ENCODE data around the gene KIAA0408. TPM values are rescaled to one million over a fixed set of nuclear protein-coding genes. Genes with fewer than 3 reads are reported as not detected.

KIAA0408 gene
- total RNA-seq, 6 experiments from 2014 or later = 0.06 to 0.33 (median 0.16) TPM; not detected in 2

GRCh38 chr6:127463056-127463455 lies 3.9 kb upstream of the KIAA0408 start:
- ATAC-seq = peak in 1 of 4 donors; percentile 9
- H3K4me1 ChIP-seq = peaks cover 0 to 11% (median 4%) of the 10 kb centered on the region in 4 donors
- WGBS (ENCODE audit: insufficient coverage, low coverage, low lambda C conversion rate, missing lambda C conversion rate) = 60% methylated on average over 5 of the region's 5 CpGs

GRCh38 chr6:127462376-127462775 lies 3.2 kb upstream of the KIAA0408 start:
- Histone ChIP-seq H3K4me3 (no peak overlapping the region), H3K27ac (no peak overlapping the region), H3K9me3 (no peaks in the 10 kb centered on the region), H3K4me1 (peaks cover 0 to 16% (median 4%) of the 10 kb centered on the region in 4 donors), H3K27me3 (no peaks in the 10 kb centered on the region), H3K36me3 (no peaks in the 10 kb centered on the region)
- DNase-seq (no peak), ATAC-seq (no peak)
- intact Hi-C loops (cut with DNase I) = loop anchor here in 1 of 2 donors (5.0 kb wide), 1 partner anchor 80 kb away; no protein-coding TSS in a partner anchor
- TF ChIP-seq CTCF (IDR thresholded peaks at IDR 0.05) = no peak
- TF ChIP-seq POLR2A (IDR thresholded peaks at IDR 0.05) = no peak
- 80% methylated on average over 2 of the region's 2 CpGs for WGBS (ENCODE audit: insufficient coverage, low coverage, low lambda C conversion rate, missing lambda C conversion rate)

More at GRCh38 chr6:127463056-127463455, 3.9 kb upstream of the KIAA0408 start:
- TF ChIP-seq POLR2A (IDR thresholded peaks at IDR 0.05) (no peak), CTCF (IDR thresholded peaks at IDR 0.05) (no peak)
- no peak overlapping the region for H3K27ac ChIP-seq
- no peak for DNase-seq
- no peak overlapping the region for H3K4me3 ChIP-seq
- no peaks in the 10 kb centered on the region for H3K36me3 ChIP-seq
- no peaks in the 10 kb centered on the region for H3K9me3 ChIP-seq
- intact Hi-C loops (cut with DNase I) = loop anchor here in 1 of 2 donors (5.0 kb wide), 1 partner anchor 79 kb away; no protein-coding TSS in a partner anchor
- no peaks in the 10 kb centered on the region for H3K27me3 ChIP-seq

GRCh38 chr6:127460465-127460864 lies 1.3 kb upstream of the KIAA0408 start:
- Histone ChIP-seq H3K27me3 (no peaks in the 10 kb centered on the region), H3K27ac (no peak overlapping the region), H3K4me1 (peaks cover 0 to 19% (median 4%) of the 10 kb centered on the region in 4 donors), H3K36me3 (no peaks in the 10 kb centered on the region), H3K4me3 (no peak overlapping the region), H3K9me3 (no peaks in the 10 kb centered on the region)
- intact Hi-C loops (cut with DNase I) = loop anchor here in 1 of 2 donors (5.0 kb wide), 1 partner anchor 82 kb away; no protein-coding TSS in a partner anchor
- WGBS (ENCODE audit: insufficient coverage, low coverage, low lambda C conversion rate, missing lambda C conversion rate) = 67% methylated on average over 1 of the region's 1 CpG
- DNase-seq (no peak), ATAC-seq (no peak)
- TF ChIP-seq POLR2A (IDR thresholded peaks at IDR 0.05) = no peak

GRCh38 chr6:127458817-127459216 lies 372 bp downstream of the KIAA0408 start:
- Histone ChIP-seq H3K4me1 (peaks cover 0 to 19% (median 4%) of the 10 kb centered on the region in 4 donors), H3K27me3 (no peaks in the 10 kb centered on the region), H3K4me3 (no peak overlapping the region), H3K36me3 (no peaks in the 10 kb centered on the region), H3K27ac (peak overlapping the region; percentile 4 to 27 (median 15)), H3K9me3 (no peaks in the 10 kb centered on the region)
- peak; percentile 90 to 95 (median 92) for ATAC-seq
- intact Hi-C loops (cut with DNase I) = no loop called here
- peak in 2 of 3 donors; percentile 25 to 77 for DNase-seq
- no peak for TF ChIP-seq POLR2A (IDR thresholded peaks at IDR 0.05)
- TF ChIP-seq CTCF (IDR thresholded peaks at IDR 0.05) = no peak
- 19% methylated on average over 4 of the region's 4 CpGs for WGBS (ENCODE audit: insufficient coverage, low coverage, low lambda C conversion rate, missing lambda C conversion rate)

GRCh38 chr6:127458222-127458621 lies 967 bp downstream of the KIAA0408 start:
- H3K4me3 ChIP-seq = no peak overlapping the region
- WGBS (ENCODE audit: insufficient coverage, low coverage, low lambda C conversion rate, missing lambda C conversion rate) = 20% methylated on average over 3 of the region's 3 CpGs
- no peaks in the 10 kb centered on the region for H3K9me3 ChIP-seq
- H3K27ac ChIP-seq = peak overlapping the region in 2 of 3 donors; percentile 4 to 36
- TF ChIP-seq CTCF (IDR thresholded peaks at IDR 0.05) (no peak), POLR2A (IDR thresholded peaks at IDR 0.05) (no peak)
- H3K27me3 ChIP-seq = no peaks in the 10 kb centered on the region
- intact Hi-C loops (cut with DNase I) = no loop called here
- H3K36me3 ChIP-seq = no peaks in the 10 kb centered on the region
- DNase-seq (no peak), ATAC-seq (peak in 3 of 4 donors; percentile 21 to 66 (median 22))
- H3K4me1 ChIP-seq = peaks cover 0 to 19% (median 4%) of the 10 kb centered on the region in 4 donors
